ENCODE measurements around the gene PRR20E.

The PRR20E gene

GRCh38 chr13:57212989-57213388, 46.0 kb downstream of the PRR20E start (continued):
- TF ChIP-seq CSRNP3 (CRISPR knock-in tag; IDR thresholded peaks at IDR 0.05), result no peak
- TF ChIP-seq, protein P1, sequence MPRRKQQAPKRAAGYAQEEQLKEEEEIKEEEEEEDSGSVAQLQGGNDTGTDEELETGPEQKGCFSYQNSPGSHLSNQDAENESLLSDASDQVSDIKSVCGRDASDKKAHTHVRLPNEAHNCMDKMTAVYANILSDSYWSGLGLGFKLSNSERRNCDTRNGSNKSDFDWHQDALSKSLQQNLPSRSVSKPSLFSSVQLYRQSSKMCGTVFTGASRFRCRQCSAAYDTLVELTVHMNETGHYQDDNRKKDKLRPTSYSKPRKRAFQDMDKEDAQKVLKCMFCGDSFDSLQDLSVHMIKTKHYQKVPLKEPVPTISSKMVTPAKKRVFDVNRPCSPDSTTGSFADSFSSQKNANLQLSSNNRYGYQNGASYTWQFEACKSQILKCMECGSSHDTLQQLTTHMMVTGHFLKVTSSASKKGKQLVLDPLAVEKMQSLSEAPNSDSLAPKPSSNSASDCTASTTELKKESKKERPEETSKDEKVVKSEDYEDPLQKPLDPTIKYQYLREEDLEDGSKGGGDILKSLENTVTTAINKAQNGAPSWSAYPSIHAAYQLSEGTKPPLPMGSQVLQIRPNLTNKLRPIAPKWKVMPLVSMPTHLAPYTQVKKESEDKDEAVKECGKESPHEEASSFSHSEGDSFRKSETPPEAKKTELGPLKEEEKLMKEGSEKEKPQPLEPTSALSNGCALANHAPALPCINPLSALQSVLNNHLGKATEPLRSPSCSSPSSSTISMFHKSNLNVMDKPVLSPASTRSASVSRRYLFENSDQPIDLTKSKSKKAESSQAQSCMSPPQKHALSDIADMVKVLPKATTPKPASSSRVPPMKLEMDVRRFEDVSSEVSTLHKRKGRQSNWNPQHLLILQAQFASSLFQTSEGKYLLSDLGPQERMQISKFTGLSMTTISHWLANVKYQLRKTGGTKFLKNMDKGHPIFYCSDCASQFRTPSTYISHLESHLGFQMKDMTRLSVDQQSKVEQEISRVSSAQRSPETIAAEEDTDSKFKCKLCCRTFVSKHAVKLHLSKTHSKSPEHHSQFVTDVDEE (CRISPR knock-in tag; IDR thresholded peaks at IDR 0.05), result no peak
- TF ChIP-seq ZC3H10 (CRISPR knock-in tag; IDR thresholded peaks at IDR 0.05), result no peak
- TF ChIP-seq ISL1 (CRISPR knock-in tag; IDR thresholded peaks at IDR 0.05), result no peak
- TF ChIP-seq, protein P2, sequence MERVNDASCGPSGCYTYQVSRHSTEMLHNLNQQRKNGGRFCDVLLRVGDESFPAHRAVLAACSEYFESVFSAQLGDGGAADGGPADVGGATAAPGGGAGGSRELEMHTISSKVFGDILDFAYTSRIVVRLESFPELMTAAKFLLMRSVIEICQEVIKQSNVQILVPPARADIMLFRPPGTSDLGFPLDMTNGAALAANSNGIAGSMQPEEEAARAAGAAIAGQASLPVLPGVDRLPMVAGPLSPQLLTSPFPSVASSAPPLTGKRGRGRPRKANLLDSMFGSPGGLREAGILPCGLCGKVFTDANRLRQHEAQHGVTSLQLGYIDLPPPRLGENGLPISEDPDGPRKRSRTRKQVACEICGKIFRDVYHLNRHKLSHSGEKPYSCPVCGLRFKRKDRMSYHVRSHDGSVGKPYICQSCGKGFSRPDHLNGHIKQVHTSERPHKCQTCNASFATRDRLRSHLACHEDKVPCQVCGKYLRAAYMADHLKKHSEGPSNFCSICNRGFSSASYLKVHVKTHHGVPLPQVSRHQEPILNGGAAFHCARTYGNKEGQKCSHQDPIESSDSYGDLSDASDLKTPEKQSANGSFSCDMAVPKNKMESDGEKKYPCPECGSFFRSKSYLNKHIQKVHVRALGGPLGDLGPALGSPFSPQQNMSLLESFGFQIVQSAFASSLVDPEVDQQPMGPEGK (CRISPR knock-in tag; IDR thresholded peaks at IDR 0.05; ENCODE audit: borderline replicate concordance), result no peak
- TF ChIP-seq SNAI2 (CRISPR knock-in tag; IDR thresholded peaks at IDR 0.05), result no peak

Data from SK-N-SH treated with all-trans-retinoic acid at 6 μM for 48 hours (cell line).